Liver (tissue), 3 donors: ENCODE data around the gene ARF1.

ENCODE experiments used
- GABPA ChIP-seq, 2 donors: IDR thresholded peaks in 1 of 2; conservative IDR thresholded peaks in 1 of 2; 2 replicates each; pipeline ENCODE4 v1.6.1; 2016; ENCODE audit warnings: antibody characterized with exemption in 2 of 2, mild to moderate bottlenecking in 1 of 2, moderate library complexity in 1 of 2
- JUND ChIP-seq, 2 donors: IDR thresholded peaks; 2 replicates each; pipeline ENCODE4 v1.6.1; 2016; ENCODE audit warnings: antibody characterized with exemption in 2 of 2
- NR2F2 ChIP-seq: IDR thresholded peaks from 2 replicates; pipeline ENCODE4 v1.6.1; 2016; ENCODE audit warnings: antibody characterized with exemption
- RAD21 ChIP-seq, 2 donors: IDR thresholded peaks; 2 replicates each; pipeline ENCODE4 v1.6.1; 2016; ENCODE audit warnings: antibody characterized with exemption in 2 of 2, mild to moderate bottlenecking in 2 of 2
- TAF1 ChIP-seq: conservative IDR thresholded peaks from 2 replicates; pipeline ENCODE4 v1.6.1; 2016; ENCODE audit warnings: antibody characterized with exemption, mild to moderate bottlenecking
- YY1 ChIP-seq: IDR thresholded peaks from 2 replicates; pipeline ENCODE4 v1.6.1; 2016; ENCODE audit warnings: antibody characterized with exemption, mild to moderate bottlenecking
- TF ChIP-seq, protein P1 (sequence below): fragments of 150-350 bp; IDR thresholded peaks from 2 replicates; pipeline ENCODE4 v1.5.1; 2017; ENCODE audit warnings: improper control_type of control experiment, low read depth, low read length; ENCODE audit not compliant: missing input control
- TF ChIP-seq, protein P2 (sequence below): IDR thresholded peaks from 2 replicates; pipeline ENCODE4 v1.6.1; 2016; ENCODE audit warnings: antibody characterized with exemption
- TF ChIP-seq, protein P3 (sequence below): IDR thresholded peaks from 2 replicates; pipeline ENCODE4 v1.6.1; 2016; ENCODE audit warnings: antibody characterized with exemption, mild to moderate bottlenecking
- donor health status: healthy.
- donor health status: healthy.

DNA sequence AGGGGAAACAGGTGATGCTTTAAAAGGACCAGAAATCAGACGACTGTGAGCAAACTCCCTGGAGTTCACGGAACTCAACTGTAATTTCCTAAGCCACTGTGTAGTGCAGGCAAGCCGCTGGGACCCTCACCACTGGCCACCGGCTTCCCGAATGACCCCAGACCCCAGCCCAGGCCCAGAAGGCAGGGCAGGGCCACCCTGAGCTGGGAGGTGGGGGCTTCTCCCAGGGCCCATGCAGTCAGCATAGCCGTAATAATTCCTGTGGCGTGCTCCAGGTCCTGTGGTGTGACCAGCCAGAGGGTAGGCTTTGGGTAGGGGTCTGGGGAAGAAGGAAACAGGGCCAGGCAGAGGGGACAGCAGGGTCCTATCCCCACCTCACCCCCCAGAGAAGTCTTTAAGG is 3.5 kb upstream of the ARF1 start:
- TF ChIP-seq, protein P1, sequence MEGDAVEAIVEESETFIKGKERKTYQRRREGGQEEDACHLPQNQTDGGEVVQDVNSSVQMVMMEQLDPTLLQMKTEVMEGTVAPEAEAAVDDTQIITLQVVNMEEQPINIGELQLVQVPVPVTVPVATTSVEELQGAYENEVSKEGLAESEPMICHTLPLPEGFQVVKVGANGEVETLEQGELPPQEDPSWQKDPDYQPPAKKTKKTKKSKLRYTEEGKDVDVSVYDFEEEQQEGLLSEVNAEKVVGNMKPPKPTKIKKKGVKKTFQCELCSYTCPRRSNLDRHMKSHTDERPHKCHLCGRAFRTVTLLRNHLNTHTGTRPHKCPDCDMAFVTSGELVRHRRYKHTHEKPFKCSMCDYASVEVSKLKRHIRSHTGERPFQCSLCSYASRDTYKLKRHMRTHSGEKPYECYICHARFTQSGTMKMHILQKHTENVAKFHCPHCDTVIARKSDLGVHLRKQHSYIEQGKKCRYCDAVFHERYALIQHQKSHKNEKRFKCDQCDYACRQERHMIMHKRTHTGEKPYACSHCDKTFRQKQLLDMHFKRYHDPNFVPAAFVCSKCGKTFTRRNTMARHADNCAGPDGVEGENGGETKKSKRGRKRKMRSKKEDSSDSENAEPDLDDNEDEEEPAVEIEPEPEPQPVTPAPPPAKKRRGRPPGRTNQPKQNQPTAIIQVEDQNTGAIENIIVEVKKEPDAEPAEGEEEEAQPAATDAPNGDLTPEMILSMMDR: no peak
- TF ChIP-seq RAD21 (IDR thresholded peaks at IDR 0.05): no peak
- TF ChIP-seq JUND (IDR thresholded peaks at IDR 0.05): no peak
- no peak for TF ChIP-seq TAF1
- TF ChIP-seq, protein P2, sequence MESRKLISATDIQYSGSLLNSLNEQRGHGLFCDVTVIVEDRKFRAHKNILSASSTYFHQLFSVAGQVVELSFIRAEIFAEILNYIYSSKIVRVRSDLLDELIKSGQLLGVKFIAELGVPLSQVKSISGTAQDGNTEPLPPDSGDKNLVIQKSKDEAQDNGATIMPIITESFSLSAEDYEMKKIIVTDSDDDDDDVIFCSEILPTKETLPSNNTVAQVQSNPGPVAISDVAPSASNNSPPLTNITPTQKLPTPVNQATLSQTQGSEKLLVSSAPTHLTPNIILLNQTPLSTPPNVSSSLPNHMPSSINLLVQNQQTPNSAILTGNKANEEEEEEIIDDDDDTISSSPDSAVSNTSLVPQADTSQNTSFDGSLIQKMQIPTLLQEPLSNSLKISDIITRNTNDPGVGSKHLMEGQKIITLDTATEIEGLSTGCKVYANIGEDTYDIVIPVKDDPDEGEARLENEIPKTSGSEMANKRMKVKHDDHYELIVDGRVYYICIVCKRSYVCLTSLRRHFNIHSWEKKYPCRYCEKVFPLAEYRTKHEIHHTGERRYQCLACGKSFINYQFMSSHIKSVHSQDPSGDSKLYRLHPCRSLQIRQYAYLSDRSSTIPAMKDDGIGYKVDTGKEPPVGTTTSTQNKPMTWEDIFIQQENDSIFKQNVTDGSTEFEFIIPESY: no peak
- TF ChIP-seq, protein P3, sequence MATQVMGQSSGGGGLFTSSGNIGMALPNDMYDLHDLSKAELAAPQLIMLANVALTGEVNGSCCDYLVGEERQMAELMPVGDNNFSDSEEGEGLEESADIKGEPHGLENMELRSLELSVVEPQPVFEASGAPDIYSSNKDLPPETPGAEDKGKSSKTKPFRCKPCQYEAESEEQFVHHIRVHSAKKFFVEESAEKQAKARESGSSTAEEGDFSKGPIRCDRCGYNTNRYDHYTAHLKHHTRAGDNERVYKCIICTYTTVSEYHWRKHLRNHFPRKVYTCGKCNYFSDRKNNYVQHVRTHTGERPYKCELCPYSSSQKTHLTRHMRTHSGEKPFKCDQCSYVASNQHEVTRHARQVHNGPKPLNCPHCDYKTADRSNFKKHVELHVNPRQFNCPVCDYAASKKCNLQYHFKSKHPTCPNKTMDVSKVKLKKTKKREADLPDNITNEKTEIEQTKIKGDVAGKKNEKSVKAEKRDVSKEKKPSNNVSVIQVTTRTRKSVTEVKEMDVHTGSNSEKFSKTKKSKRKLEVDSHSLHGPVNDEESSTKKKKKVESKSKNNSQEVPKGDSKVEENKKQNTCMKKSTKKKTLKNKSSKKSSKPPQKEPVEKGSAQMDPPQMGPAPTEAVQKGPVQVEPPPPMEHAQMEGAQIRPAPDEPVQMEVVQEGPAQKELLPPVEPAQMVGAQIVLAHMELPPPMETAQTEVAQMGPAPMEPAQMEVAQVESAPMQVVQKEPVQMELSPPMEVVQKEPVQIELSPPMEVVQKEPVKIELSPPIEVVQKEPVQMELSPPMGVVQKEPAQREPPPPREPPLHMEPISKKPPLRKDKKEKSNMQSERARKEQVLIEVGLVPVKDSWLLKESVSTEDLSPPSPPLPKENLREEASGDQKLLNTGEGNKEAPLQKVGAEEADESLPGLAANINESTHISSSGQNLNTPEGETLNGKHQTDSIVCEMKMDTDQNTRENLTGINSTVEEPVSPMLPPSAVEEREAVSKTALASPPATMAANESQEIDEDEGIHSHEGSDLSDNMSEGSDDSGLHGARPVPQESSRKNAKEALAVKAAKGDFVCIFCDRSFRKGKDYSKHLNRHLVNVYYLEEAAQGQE: no peak
- TF ChIP-seq GABPA (IDR thresholded peaks at IDR 0.05 in 1 of 2, conservative IDR thresholded peaks at IDR 0.05 in 1 of 2): no peak
- TF ChIP-seq NR2F2: no peak
- no peak for TF ChIP-seq YY1
